ENCODE results near the gene ZNF205. TPM values are rescaled to one million over a fixed set of nuclear protein-coding genes. Genes with fewer than 3 reads are reported as not detected.

The ZNF205 gene
- total and polyA plus RNA-seq, 2 of the 4 experiments (the other 2 are of a cell fraction) = 8.2 to 12.7 TPM

DNA sequence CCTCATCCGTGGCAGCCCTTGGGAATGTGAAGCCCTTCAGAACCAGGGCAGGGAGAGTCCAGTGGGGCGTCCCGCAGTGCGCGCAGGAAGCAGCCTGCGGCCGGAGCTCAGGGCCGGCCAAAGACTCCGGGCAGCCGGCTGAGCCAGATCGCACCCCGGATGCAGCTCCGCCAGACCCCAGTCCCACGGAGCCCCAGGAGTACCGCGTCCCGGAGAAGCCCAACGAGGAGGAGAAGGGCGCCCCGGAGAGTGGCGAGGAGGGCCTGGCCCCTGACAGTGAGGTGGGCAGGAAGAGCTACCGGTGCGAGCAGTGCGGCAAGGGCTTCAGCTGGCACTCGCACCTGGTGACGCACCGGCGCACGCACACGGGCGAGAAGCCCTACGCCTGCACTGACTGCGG is 6.9 kb downstream of the ZNF205 start:
- H3K9me3 ChIP-seq (ENCODE audit: control insufficient read depth, insufficient read depth, low read length) = no peaks in the 10 kb centered on the region
- peaks cover 10 to 14% of the 10 kb centered on the region in 2 experiments for H3K79me1 ChIP-seq (ENCODE audit: low read depth in 1 of 2, low read length in 2 of 2)
- dilution Hi-C loops (cut with HindIII; ENCODE audit: low sequenced_read_pairs, unreplicated experiment) (no loop called here), intact Hi-C loops (cut with micrococcal nuclease) (no loop called here), in situ Hi-C loops (cut with MboI; ENCODE audit: low sequenced_read_pairs) (no loop called here)
- H2BK15ac ChIP-seq (ENCODE audit: low read depth, low read length) = no peak overlapping the region
- no peak overlapping the region for H2AK5ac ChIP-seq (ENCODE audit: low read depth, low read length)
- peaks cover under 1% of the 10 kb centered on the region; the same call in 1 of the 2 replicates for H4K20me1 ChIP-seq (ENCODE audit: insufficient read depth, low read length)
- H3K9me1 ChIP-seq (ENCODE audit: insufficient read depth, low read length) = 0 out of 2 replicates have a peak, but pooled peaks cover 5% of the 10 kb centered on the region
- H4K5ac ChIP-seq (ENCODE audit: low read depth, low read length) = no peak overlapping the region
- no peak overlapping the region for H2AFZ ChIP-seq (replicated peaks; ENCODE audit: low read length, poor library complexity)
- H3K23ac ChIP-seq (ENCODE audit: low read depth, low read length) = no peak overlapping the region
- H3K4me2 ChIP-seq (ENCODE audit: low read depth, low read length) = no peak overlapping the region
- peaks cover 46% of the 10 kb centered on the region for H3K36me3 ChIP-seq (ENCODE audit: control insufficient read depth, insufficient read depth, low read length)
- peaks cover 3% of the 10 kb centered on the region; the same call in 1 of the 2 replicates for H3K4me1 ChIP-seq (ENCODE audit: control insufficient read depth, insufficient read depth, low read length)
- CTCF ChIA-PET = no interaction called here
- H2BK120ac ChIP-seq (ENCODE audit: low read depth, low read length) = no peak overlapping the region
- H3K18ac ChIP-seq (ENCODE audit: low read depth, low read length) = no peak overlapping the region
- no peak overlapping the region for H4K8ac ChIP-seq (ENCODE audit: low read depth in 2 of 2, low read length in 2 of 2)
- H2AK9ac ChIP-seq (replicated peaks; ENCODE audit: low read depth, low read length, poor library complexity) = no peak overlapping the region
- no peak overlapping the region for H3K56ac ChIP-seq (ENCODE audit: extremely low read depth, insufficient read depth, low read length)
- TF ChIP-seq MXI1 (IDR thresholded peaks at IDR 0.05; ENCODE audit: borderline replicate concordance, low read depth, low read length) = no peak
- no peak for TF ChIP-seq CEBPB (IDR thresholded peaks at IDR 0.05; ENCODE audit: low read depth, low read length)
- TF ChIP-seq POLR2A (IDR thresholded peaks at IDR 0.05; ENCODE audit: low read depth, low read length) = no peak
- TF ChIP-seq ELK1 (IDR thresholded peaks at IDR 0.05; ENCODE audit: borderline replicate concordance, low read depth, low read length) = no peak
- TF ChIP-seq, protein P1, sequence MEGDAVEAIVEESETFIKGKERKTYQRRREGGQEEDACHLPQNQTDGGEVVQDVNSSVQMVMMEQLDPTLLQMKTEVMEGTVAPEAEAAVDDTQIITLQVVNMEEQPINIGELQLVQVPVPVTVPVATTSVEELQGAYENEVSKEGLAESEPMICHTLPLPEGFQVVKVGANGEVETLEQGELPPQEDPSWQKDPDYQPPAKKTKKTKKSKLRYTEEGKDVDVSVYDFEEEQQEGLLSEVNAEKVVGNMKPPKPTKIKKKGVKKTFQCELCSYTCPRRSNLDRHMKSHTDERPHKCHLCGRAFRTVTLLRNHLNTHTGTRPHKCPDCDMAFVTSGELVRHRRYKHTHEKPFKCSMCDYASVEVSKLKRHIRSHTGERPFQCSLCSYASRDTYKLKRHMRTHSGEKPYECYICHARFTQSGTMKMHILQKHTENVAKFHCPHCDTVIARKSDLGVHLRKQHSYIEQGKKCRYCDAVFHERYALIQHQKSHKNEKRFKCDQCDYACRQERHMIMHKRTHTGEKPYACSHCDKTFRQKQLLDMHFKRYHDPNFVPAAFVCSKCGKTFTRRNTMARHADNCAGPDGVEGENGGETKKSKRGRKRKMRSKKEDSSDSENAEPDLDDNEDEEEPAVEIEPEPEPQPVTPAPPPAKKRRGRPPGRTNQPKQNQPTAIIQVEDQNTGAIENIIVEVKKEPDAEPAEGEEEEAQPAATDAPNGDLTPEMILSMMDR (conservative IDR thresholded peaks at IDR 0.05; ENCODE audit: low read depth, low read length) = no peak
- TF ChIP-seq RAD21 (IDR thresholded peaks at IDR 0.05; ENCODE audit: low read length) = no peak
- no peak for TF ChIP-seq RFX5 (IDR thresholded peaks at IDR 0.05; ENCODE audit: low read depth, low read length)
- H3K4me3 ChIP-seq (ENCODE audit: insufficient read depth, low read depth, low read length) = no peak overlapping the region
- no peak overlapping the region for H3K27ac ChIP-seq (ENCODE audit: insufficient read depth, low read length)
- no peaks in the 10 kb centered on the region for H3K27me3 ChIP-seq (ENCODE audit: control insufficient read depth, insufficient read depth, low read length)
- no peak overlapping the region for H3K14ac ChIP-seq (replicated peaks; ENCODE audit: low read depth, low read length)
- no peak overlapping the region for H3K4ac ChIP-seq (ENCODE audit: low read depth, low read length)
- 95% methylated on average over 22 of the region's 33 CpGs; no CpG with 5 or more reads in 1 of the 2 experiments for WGBS, 2 experiments (ENCODE audit: extremely low coverage in 2 of 2, insufficient read length in 1 of 2)
- H2BK20ac ChIP-seq (ENCODE audit: low read depth, low read length) = no peak overlapping the region
- H3K9ac ChIP-seq (ENCODE audit: low read depth, low read length) = no peak overlapping the region
- ATAC-seq (ENCODE audit: low read depth) (no peak), DNase-seq (no peak)
- BruUV-seq (replicated peaks) = no TSS peak
- no peak overlapping the region for H4K91ac ChIP-seq (ENCODE audit: insufficient read depth, low read depth, low read length)
- no peak overlapping the region for H2BK5ac ChIP-seq (ENCODE audit: low read depth, low read length, poor library complexity, severe bottlenecking)
- POLR2A ChIA-PET (ENCODE audit: unreplicated experiment) = no interaction called here
